ENCODE data around the gene FOXP4.

FOXP4 gene

DNA sequence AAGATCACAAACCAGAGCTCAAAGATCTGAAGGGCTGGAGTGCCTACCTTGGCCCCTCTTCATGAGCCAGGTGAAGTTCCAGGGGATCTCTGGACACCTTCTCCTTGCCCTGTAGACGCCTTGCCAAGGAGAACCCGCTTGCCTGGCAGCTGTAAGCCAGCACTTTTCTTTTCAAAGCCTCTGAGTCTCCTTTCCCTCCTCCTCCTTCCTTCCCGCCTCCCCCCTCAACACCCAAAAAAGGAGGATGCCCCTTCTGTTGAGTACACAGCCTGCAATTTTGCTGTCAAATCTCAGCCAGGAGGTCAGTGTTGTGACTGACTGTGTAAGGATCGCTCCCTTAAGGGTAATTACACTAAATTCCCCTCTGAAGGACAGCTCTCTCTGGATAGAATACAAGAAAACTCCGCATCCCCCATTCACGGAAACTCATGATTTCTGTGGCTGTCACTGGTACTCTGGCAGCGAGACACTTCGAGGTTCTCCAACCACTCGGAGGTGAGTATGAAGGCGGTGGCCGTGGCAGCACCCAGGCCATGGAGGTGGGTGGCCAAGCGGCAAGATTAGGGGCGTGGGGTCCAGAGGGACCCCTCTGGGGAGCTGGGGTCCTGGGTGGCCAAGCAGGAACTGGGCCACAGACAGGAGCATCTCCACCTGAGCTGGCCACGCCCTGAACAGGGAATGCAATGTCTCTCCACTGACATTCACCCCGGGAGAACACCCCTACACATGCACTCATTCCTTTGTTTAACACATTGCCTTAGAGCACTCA lies 23.2 kb upstream of the FOXP4 start:
- no peak for DNase-seq

- DNase-seq, result peak in 1 of 56 donors; percentile 6
Measured at GRCh38 chr6:41523915-41524633, 22.1 kb upstream of the FOXP4 start.

- DNase-seq, result no peak
Measured at GRCh38 chr6:41524634-41525011, 21.6 kb upstream of the FOXP4 start.

GRCh38 chr6:41527721-41528408 lies 18.3 kb upstream of the FOXP4 start:
- no peak for DNase-seq

DNA sequence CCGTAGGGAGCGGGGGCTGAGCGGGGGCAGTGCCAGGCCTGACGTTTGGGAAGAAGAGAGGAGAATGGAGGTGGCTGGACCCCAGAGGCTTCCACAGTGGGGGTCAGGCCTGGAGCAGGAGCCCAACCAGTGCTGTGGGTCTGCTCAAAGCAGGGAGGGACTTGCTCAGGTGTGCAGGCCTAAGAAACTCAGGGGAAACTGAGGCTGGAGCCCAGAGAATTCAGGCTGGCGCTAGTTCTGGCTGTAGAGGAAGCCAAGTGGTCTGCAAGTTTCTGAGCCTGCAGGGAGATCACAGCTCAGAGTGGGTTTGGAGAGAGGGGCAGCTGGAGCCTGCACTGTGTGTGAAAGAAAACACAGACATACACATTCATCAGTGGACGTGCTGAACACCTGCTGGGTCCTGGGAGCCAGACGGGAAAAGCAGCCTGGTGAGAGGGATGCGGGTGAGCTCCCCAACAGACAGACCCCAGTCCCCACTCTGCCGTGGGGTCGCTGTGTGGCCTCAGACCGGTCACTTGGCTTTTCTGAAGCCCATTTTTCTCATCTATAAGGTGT lies 17.7 kb upstream of the FOXP4 start:
- DNase-seq, result no peak

GRCh38 chr6:41529049-41529448 lies 17.1 kb upstream of the FOXP4 start:
- no peak for DNase-seq

DNA sequence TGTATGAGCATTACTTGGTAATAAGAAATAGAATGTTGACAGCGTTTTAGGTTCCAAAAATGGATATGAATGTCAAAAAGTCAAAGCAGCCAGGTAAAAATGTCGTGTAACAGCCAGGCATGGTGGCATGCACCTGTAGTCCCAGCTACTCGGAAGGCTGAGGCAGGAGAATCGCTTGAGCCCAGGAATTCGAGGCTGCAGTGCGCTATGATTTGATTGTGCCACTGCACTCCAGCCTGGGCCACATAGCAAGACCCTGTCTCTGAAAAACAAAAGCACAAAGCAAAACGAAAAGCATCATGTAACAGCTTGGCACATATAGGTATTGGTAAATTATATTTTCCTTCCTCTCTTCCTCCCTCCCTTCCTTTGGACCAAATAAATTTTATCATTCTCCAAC lies 16.2 kb upstream of the FOXP4 start:
- DNase-seq, result no peak

DNA sequence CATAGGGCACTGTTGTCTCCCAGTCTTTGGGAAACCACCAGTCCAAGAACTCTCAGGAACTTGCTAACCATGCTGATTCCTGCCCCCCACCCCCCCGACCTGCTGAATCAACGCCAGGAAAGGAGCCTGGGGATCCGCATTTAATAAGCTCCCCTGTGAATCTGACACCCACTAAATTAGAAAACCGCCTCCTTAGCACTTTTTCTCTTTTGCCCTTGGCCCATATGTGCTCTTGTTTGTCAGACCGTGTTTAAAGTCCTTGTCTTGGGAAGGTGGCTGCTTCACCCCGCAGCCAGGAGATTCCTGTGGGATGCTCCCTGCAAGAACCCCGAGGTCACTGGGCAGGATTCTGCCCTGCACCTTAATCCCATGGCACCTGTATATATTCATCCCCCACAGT lies 15.7 kb upstream of the FOXP4 start:
- DNase-seq, result no peak

DNA sequence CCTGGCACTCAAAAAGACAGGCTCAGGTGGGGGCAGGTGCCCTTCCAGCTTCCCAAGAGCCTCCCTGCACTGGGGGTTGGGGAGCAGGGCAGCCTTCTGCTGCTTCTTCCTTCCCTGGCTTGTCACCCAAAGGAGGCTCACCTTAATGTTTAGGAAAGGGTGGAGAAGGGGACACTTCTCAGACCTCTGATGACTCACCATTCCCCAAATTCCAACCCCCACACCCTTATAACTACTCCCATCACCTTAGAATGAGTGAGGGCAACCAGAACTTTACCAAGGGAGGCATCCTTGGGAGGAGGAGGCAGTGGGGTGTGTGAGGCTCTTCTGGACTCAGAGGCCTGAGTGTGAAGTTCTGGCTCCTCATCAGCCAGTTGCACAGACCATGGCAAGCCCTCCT lies 15.2 kb upstream of the FOXP4 start:
- DNase-seq, result no peak

DNA sequence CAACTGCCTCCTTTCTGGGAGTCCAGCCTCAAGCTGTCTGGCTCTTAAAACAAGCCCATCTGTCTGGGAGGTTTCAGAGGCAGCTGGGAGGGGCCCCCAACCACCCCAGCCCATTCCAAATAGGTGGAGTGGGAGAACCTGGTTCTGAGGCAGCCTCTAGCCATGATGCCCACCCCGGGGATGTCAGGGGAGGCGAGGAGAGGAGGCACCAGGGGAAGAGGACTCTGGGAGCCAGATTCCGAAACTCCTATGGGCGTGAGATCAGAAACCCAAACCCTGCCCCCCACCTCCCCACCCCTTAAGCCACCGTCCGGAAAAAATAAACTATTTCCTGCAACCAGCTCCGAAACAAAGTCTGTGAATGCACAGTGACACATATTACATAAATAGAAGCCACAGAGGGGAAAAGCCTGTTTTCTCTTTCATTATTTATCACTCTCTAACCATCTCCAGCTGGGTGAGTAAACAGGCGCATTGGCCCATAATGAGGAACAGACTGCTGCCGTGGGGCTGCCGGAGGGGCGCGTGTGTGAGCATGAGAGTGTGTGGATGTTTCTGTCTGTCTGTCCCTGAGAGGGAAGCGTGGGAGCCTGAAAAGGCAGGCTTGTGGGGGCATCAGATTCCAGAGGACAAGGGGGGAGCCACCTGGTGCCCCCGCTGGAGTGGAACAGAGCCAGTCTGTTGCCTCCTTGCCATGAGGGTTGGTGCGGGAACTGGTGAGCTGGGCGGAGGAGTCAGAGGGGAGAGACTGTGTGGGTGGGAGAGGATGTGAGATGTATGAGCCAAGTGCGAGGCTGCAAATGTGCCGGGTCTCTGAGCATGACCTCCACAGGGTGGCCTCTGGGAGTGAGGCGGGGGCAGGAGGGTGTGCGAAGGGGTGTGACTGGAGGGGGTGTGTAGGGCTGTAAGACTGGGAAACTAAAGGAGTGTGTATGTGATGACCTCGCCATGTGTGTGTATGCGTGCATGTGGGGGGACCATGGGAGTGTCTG lies 14.3 kb upstream of the FOXP4 start:
- DNase-seq, result no peak

GRCh38 chr6:41535766-41536165 lies 10.4 kb upstream of the FOXP4 start:
- no peak for DNase-seq

GRCh38 chr6:41536795-41537758 lies 9.1 kb upstream of the FOXP4 start:
- peak in 1 of 56 donors; percentile 4 for DNase-seq

DNA sequence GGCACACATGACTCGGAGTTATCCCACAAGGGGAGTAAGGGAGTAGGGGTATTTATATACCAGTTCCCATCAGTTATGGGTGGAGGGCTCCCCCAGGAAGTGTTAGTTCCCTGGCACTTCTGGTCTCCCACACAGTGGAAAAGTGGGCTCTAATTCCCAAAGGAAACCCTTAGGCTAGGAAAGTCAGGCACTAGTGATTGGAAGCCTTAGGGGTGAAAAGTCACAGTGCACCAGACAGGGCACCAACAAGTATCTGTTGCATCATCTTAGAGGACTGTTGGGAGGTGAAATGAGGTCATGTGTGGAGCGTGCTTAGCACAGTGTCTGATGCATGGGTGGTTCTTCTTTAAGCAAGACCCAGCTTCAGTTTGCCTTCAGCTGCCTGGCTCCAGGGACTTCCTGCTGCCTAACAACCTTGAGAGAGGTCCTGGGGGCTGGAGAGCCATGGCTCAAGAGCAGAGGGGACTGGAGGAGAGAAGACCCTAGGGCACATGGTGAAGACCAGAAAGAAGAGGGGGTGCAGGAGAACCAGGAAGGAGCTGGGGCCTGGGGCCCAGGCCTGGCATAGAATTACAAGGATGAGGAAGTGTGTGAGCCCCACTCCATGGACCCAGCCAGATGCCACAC lies 7.5 kb upstream of the FOXP4 start:
- DNase-seq, result no peak

- no peak for DNase-seq
Measured at GRCh38 chr6:41539204-41539603, 7.0 kb upstream of the FOXP4 start.

DNA sequence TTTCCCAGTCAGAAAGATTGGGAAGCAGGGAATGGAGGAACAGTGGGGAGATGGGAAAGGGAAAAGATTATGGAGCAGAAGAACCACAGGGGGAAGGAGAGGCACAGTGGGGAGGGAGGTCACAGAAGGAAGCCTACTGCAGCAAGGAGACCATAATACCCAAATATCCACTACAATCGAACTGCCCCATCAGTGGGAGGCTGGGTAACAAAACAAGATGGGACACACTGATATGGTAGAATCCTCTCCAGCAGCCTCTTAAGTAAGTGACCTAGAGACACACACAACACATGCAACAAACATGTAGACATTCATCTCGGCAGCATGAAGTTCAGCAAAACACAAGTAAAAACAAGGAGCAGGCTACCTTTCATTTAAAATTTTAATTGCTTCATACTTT lies 4.8 kb upstream of the FOXP4 start:
- DNase-seq, result no peak

GRCh38 chr6:41543087-41543486 lies 3.1 kb upstream of the FOXP4 start:
- DNase-seq, result no peak

DNA sequence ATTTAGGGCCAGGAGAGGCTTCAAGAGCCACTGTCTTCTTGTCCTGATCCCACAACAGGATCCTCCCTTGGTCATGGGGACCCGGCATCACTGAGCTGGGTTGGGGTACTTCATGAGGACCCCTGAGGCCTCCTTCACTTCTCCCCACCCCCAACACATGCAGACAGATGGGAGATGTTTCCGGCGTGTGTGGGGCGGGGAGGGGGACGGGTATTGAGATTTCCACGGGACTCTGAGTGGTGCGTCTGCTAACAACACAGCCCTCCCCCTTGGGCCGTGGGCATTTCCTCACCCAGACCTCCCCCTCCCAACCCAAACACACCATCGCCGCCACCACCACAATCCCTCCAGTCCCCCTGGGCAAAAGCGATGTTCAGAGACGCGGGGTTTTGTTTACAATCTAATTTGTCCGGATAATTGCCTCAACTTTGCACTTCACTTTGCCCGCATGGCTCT lies 906 bp upstream of the FOXP4 start:
- no peak for DNase-seq

DNA sequence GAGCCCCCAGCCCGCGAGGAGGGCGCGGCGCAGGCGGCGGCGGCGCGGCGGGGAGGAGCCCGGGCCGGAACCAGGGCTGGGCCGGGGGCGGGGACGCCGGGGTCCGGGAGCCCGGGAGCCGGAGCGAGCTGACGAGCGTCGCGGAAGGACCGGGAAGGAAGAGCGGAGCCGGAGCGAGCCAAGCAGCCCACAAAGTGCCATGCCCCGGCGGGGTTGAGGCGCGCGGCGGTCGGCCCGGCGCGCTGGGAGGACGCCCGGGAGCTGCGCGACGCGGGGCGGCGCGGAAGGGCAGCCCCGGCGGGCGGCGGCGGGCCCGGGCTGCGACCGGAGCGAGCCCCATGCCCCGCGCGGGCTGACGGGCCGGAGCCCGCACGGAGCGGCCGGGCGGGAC lies 289 bp downstream of the FOXP4 start:
- peak in 5 of 56 donors; percentile 49 to 68 (median 65) for DNase-seq
